GM12801 (cell line): Measurements from ENCODE around the gene NELL1.

Experiments used
- CTCF ChIP-seq: IDR thresholded peaks from one replicate; pipeline ENCODE4 v1.5.1; 2011; ENCODE audit warnings: control low read depth; ENCODE audit not compliant: insufficient read length; ENCODE audit errors: extremely low read depth

NELL1 gene

GRCh38 chr11:21514316-21514715 lies 844.9 kb downstream of the NELL1 start:
- no peak for TF ChIP-seq CTCF

- TF ChIP-seq CTCF = no peak
Measured at GRCh38 chr11:21520244-21520643, 850.9 kb downstream of the NELL1 start.

- TF ChIP-seq CTCF = no peak
Measured at GRCh38 chr11:21529187-21529586, 859.8 kb downstream of the NELL1 start.

- no peak for TF ChIP-seq CTCF
Measured at GRCh38 chr11:21534288-21534687, 864.9 kb downstream of the NELL1 start.

- no peak for TF ChIP-seq CTCF
Measured at GRCh38 chr11:21537980-21538379, 868.6 kb downstream of the NELL1 start.

- TF ChIP-seq CTCF = no peak
Measured at GRCh38 chr11:21541187-21541751, 871.9 kb downstream of the NELL1 start.

- no peak for TF ChIP-seq CTCF
Measured at GRCh38 chr11:21543901-21544300, 874.5 kb downstream of the NELL1 start.
